ENCODE data around the gene GTPBP1. TPM values are rescaled to one million over a fixed set of nuclear protein-coding genes. Genes with fewer than 3 reads are reported as not detected.

Gene GTPBP1
- total and polyA plus RNA-seq, 7 donors = 15.0 to 59.1 (median 26.8) TPM

GRCh38 chr22:38720350-38720749 lies 14.6 kb downstream of the GTPBP1 start:
- no peak for TF ChIP-seq EP300 (IDR thresholded peaks at IDR 0.05)
- Histone ChIP-seq H3K27ac (no peak overlapping the region), H3K36me3 (peaks cover 22 to 87% (median 42%) of the 10 kb centered on the region in 4 donors), H3K4me1 (peaks cover 0 to 14% (median 12%) of the 10 kb centered on the region in 4 donors), H3K4me3 (no peak overlapping the region), H3K27me3 (no peaks in the 10 kb centered on the region), H3K9me3 (no peaks in the 10 kb centered on the region)
- intact Hi-C loops (cut with DNase I) = no loop called here
- no peak for DNase-seq
- 93 to 95% methylated on average over 3 of the region's 3 CpGs for WGBS, 2 donors

GRCh38 chr22:38721551-38721950 lies 15.8 kb downstream of the GTPBP1 start:
- peaks cover 0 to 14% (median 12%) of the 10 kb centered on the region in 4 donors for H3K4me1 ChIP-seq
- TF ChIP-seq POLR2AphosphoS5 (IDR thresholded peaks at IDR 0.05) (no peak), EP300 (IDR thresholded peaks at IDR 0.05) (no peak), POLR2A (IDR thresholded peaks at IDR 0.05) (no peak), CTCF (IDR thresholded peaks at IDR 0.05) (no peak)
- H3K36me3 ChIP-seq = peaks cover 27 to 89% (median 48%) of the 10 kb centered on the region in 4 donors
- DNase-seq = peak; percentile 52
- intact Hi-C loops (cut with DNase I) = no loop called here
- H3K27me3 ChIP-seq = no peaks in the 10 kb centered on the region
- no peak overlapping the region for H3K27ac ChIP-seq
- no peak overlapping the region for H3K4me3 ChIP-seq
- WGBS, 2 donors = 90 to 92% methylated on average over 7 of the region's 7 CpGs
- no peaks in the 10 kb centered on the region for H3K9me3 ChIP-seq

GRCh38 chr22:38724176-38724575 lies 18.4 kb downstream of the GTPBP1 start:
- no peaks in the 10 kb centered on the region for H3K4me1 ChIP-seq
- DNase-seq = peak; percentile 42
- TF ChIP-seq EP300 (IDR thresholded peaks at IDR 0.05) (no peak), POLR2AphosphoS5 (IDR thresholded peaks at IDR 0.05) (no peak), POLR2A (IDR thresholded peaks at IDR 0.05) (no peak), CTCF (IDR thresholded peaks at IDR 0.05) (no peak)
- intact Hi-C loops (cut with DNase I) = no loop called here
- H3K36me3 ChIP-seq = peaks cover 52 to 91% (median 66%) of the 10 kb centered on the region in 4 donors
- no peaks in the 10 kb centered on the region for H3K27me3 ChIP-seq
- no peaks in the 10 kb centered on the region for H3K9me3 ChIP-seq
- WGBS, 2 donors = 98% methylated on average over 7 of the region's 7 CpGs
- no peak overlapping the region for H3K4me3 ChIP-seq
- H3K27ac ChIP-seq = no peak overlapping the region

- peak; percentile 50 for DNase-seq
- Histone ChIP-seq H3K27me3 (no peaks in the 10 kb centered on the region), H3K4me1 (no peaks in the 10 kb centered on the region), H3K4me3 (no peak overlapping the region), H3K36me3 (peaks cover 61 to 98% (median 74%) of the 10 kb centered on the region in 4 donors), H3K27ac (no peak overlapping the region), H3K9me3 (no peaks in the 10 kb centered on the region)
- WGBS, 2 donors = 59 to 78% methylated on average over 3 of the region's 3 CpGs
- intact Hi-C loops (cut with DNase I) = no loop called here
- TF ChIP-seq CTCF (IDR thresholded peaks at IDR 0.05) (peak in 2 of 4 experiments; percentile 12 to 23), POLR2A (IDR thresholded peaks at IDR 0.05) (no peak)
These were observed 19.3 kb downstream of the GTPBP1 start for GRCh38 chr22:38724926-38725571.

GRCh38 chr22:38725900-38726655 lies 20.3 kb downstream of the GTPBP1 start:
- Histone ChIP-seq H3K9me3 (no peaks in the 10 kb centered on the region), H3K36me3 (peaks cover 61 to 100% (median 82%) of the 10 kb centered on the region in 4 donors), H3K27ac (no peak overlapping the region), H3K4me1 (no peaks in the 10 kb centered on the region), H3K4me3 (no peak overlapping the region), H3K27me3 (no peaks in the 10 kb centered on the region)
- peak; percentile 61 for DNase-seq
- TF ChIP-seq POLR2A (IDR thresholded peaks at IDR 0.05) = no peak
- no peak for TF ChIP-seq EP300 (IDR thresholded peaks at IDR 0.05)
- intact Hi-C loops (cut with DNase I) = no loop called here
- 95 to 96% methylated on average over 18 of the region's 18 CpGs for WGBS, 2 donors
